IPS-20b (cell line): ENCODE measurements around the gene S100A8.

Source experiments
- H3K27ac ChIP-seq: one replicate; pipeline ENCODE4 v1.5.1; 2013; ENCODE audit warnings: low read length
- H3K27me3 ChIP-seq: 2 replicates; pipeline ENCODE4 v1.6.1; 2013; ENCODE audit warnings: mild to moderate bottlenecking, low read length, inconsistent platforms; ENCODE audit not compliant: insufficient read depth
- H3K36me3 ChIP-seq: 2 replicates; pipeline ENCODE4 v1.6.1; 2013; ENCODE audit warnings: low read depth, mild to moderate bottlenecking, inconsistent platforms, low read length, moderate library complexity; ENCODE audit not compliant: insufficient read depth
- H3K4me1 ChIP-seq: 2 replicates; pipeline ENCODE4 v1.6.1; 2013; ENCODE audit warnings: mild to moderate bottlenecking, control low read depth, inconsistent platforms, low read length, moderate library complexity; ENCODE audit not compliant: insufficient read depth
- H3K4me3 ChIP-seq: 2 replicates; pipeline ENCODE4 v1.5.1; 2013; ENCODE audit warnings: mild to moderate bottlenecking, low read length, inconsistent platforms
- H3K9ac ChIP-seq: 2 replicates; pipeline ENCODE4 v1.6.1; 2013; ENCODE audit warnings: low read depth, mild to moderate bottlenecking, inconsistent platforms, low read length, moderate library complexity
- H3K9me3 ChIP-seq: 2 replicates; pipeline ENCODE4 v1.6.1; 2013; ENCODE audit warnings: mild to moderate bottlenecking, low read depth, low read length, inconsistent platforms; ENCODE audit not compliant: insufficient read depth

The S100A8 gene

DNA sequence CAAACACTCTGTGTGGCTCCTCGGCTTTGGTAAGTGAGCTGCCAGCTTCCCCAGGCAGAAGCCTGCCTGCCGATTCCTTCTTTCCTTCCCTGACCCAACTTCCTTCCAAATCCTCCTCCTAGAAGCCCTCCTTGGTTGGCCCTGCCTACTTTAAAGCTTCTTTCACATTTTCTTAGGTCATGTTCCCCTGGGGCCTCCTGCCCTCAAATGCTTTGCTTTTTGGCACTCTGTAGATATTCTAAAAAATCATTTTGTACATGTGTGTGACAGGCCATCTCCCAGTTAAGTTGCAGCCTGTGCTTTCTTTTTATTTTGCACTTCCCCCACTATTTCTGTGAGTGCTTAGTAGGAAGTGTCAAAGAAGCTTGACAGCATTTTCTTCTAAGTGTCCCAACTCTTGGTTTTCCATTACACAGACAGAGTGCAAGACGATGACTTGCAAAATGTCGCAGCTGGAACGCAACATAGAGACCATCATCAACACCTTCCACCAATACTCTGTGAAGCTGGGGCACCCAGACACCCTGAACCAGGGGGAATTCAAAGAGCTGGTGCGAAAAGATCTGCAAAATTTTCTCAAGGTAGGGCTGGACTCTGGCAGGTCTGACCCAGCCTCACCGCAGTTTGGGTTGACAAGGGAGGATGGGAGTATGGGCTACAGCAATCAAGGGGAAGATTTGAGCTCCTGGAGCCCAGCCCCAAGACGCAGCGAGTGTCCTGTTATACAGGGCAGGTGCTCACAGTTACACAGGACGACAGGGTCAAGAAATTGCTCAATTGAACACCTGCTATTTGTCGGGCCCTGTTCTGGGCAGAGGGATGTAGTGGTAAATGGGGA, 32.8 kb downstream of the S100A8 start, which contains the start of gene S100A9:
TSS of gene S100A9 (plus strand) at position 2 of the 838 bp plus-strand sequence. CDS start at position 432, 430 bp downstream.
- no peaks in the 10 kb centered on the region for H3K27me3 ChIP-seq
- no peaks in the 10 kb centered on the region for H3K4me1 ChIP-seq
- no peaks in the 10 kb centered on the region for H3K9me3 ChIP-seq
- H3K27ac ChIP-seq = no peak within 1 kb of the TSS
- H3K4me3 ChIP-seq = no peak within 1 kb of the TSS
- no peaks in the 10 kb centered on the region for H3K36me3 ChIP-seq
- no peak within 1 kb of the TSS for H3K9ac ChIP-seq

DNA sequence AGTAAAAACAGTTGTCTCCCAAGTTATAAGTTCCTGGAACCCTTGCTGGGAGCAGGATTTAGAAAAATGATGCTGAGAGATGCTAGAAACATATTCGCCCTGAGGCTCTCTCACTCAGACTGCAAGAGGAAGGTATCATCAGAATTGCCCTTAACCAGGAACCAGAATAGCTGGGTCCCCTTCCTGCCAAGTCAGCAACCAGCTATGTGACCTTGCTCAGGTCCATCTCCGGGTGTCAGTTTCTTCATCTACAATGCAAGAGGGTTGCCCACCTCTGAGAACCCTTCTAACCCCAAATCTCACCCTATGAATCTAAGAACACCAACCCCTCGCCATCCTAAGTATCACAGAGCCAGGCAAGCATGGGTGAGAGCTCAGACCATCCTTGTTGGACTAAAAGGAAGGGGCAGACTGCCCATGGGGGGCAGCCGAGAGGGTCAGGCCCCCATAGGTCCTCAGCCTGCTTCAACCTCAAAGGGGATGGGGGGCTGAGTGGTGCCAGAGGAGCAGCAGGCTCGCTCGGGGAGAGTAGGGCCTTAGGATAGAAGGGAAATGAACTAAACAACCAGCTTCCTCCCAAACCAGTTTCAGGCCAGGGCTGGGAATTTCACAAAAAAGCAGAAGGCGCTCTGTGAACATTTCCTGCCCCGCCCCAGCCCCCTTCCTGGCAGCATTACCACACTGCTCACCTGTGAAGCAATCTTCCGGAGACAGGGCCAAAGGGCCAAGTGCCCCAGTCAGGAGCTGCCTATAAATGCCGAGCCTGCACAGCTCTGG, 33.6 kb downstream of the S100A8 start:
- H3K9ac ChIP-seq = no peak overlapping the region
- no peaks in the 10 kb centered on the region for H3K27me3 ChIP-seq
- H3K4me3 ChIP-seq = no peak overlapping the region
- H3K36me3 ChIP-seq = no peaks in the 10 kb centered on the region
- H3K4me1 ChIP-seq = no peaks in the 10 kb centered on the region
- H3K9me3 ChIP-seq = no peaks in the 10 kb centered on the region
- H3K27ac ChIP-seq = no peak overlapping the region

DNA sequence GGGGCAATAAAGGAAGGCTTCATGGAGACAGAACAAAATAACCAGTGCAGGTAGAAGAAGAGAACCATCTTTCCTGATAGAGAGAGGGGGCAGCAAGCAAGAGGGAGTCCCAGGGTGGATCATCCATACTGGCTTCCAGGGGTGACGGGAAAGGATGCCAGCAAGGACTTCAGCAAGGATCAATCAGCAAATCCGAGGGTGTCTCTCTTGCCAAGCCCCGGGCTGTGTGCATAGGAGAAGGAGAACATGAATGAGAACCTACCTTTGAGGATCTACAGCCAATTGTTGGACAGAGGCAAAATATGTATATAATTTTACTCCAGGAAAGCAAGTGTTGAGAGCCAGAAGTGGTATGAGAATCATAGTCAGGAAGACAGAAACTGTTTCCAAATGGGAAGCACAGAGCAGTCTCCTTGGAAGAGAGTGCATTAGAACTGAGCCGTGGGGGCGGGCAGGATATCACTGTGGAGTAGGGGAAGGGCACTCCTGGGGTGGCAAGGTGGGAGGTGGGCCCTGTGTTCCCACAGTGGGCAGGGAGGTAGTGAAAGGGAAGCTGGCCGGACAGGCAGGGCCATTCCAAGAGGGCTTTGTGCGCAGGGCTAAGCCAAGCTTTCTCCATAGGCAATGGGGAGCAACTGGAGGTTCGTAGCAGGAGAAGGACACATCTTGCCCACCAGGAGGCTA, 34.3 kb downstream of the S100A8 start:
- Histone ChIP-seq H3K4me3 (no peak overlapping the region), H3K36me3 (no peaks in the 10 kb centered on the region), H3K4me1 (no peaks in the 10 kb centered on the region), H3K27me3 (no peaks in the 10 kb centered on the region), H3K9ac (no peak overlapping the region), H3K27ac (no peak overlapping the region), H3K9me3 (no peaks in the 10 kb centered on the region)

DNA sequence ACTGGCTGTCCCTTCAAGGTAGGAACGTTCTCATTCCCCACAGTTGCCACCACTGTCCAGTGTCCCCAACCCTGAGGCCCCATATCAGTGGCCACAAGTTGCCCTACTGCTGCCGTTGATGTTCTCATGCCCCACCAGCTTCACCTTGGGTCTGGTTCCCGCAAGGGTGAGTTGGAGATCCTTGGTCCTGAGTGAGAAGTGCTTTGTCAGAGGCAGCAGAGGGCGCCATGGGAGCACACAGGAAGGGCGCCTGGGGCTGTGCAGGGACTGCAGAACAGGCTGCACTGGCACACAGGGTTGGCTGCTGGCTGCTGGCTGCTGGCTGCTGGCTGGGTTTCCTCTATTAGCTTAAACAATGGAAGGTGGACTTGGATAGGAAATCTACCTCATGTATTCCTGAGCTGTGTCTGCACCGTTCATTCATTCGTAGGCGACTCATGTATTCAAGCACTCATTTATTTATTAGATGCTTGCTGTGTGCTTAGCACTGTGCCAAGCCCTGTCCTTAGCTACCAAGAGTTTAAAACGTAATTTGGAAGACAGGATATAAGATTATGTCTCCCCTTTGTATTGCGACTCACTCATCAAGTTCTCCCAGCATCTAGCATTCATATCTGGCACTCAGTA, 35.3 kb downstream of the S100A8 start:
- Histone ChIP-seq H3K36me3 (no peaks in the 10 kb centered on the region), H3K27me3 (0 out of 2 replicates have a peak, but pooled peaks cover 4% of the 10 kb centered on the region), H3K4me3 (no peak overlapping the region), H3K27ac (no peak overlapping the region), H3K9ac (no peak overlapping the region), H3K9me3 (no peaks in the 10 kb centered on the region), H3K4me1 (no peaks in the 10 kb centered on the region)

DNA sequence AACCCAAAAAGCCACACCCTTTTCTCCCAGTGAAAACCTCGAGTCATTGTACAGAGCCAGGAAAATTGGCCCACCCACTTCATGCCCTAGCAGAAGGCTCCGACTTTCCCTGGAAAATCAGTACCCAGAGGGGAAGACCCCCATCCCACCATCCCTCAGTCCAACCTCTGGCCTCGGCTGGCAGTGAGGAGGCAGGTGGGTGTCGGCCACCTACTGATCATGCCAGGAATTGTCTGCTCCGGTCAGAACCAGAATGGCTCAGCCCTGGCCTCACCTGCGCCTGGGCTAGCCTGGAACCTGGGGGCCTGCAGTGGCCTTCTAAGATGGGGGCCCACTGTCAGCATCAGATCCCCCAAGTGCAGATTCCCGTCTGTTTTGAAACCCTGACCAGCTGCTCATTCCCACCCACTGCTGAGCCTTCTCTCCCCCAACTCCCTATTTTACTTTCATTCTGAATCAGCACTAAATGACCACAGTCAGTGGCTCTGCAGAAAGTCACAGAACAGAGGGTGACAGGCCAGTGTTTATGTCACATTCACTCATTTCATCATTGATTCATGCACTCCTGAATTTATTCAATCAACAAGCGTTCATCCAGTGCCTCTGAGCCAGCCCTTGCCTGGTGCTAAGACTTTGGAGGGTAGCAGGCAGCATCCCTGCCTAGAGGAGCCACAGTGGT, 36.2 kb downstream of the S100A8 start:
- Histone ChIP-seq H3K36me3 (no peaks in the 10 kb centered on the region), H3K4me1 (no peaks in the 10 kb centered on the region), H3K9ac (no peak overlapping the region), H3K27ac (no peak overlapping the region), H3K4me3 (no peak overlapping the region), H3K27me3 (0 out of 2 replicates have a peak, but pooled peaks cover 4% of the 10 kb centered on the region), H3K9me3 (no peaks in the 10 kb centered on the region)

DNA sequence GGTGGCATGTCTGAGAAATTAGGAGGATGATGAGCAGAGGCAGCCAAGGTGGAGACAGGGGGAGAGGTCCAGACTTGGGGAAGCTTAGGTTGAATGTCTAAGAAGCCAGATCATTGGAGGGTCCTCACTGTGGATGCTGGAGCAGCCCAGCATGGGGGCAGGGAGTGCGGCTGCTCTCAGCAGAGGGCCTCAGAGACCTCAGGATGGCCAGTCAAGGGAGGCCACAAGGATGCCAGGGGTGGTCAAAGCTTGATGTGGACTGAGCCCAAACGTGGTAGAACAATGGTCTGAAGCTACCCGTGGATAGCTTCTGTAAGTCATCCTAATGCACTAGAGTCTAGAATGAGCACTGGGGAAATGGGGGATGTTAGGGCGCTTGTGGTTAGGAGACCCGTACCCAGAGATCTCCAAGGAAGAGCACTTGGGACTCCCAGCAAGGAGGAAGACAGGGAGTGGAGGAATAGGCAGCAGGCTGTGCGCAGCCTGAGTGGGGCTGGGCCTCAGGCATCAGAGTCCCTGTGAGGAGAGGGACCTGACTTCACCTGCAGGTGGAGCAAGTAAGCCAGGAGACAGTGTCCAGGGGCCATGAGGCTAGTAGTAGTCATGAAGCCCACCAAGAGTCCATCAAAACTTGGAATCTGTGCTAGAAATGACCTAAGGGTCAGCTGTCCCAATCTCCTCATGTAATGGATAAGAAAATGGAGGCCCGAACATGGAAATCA, 37.5 kb downstream of the S100A8 start:
- Histone ChIP-seq H3K27me3 (0 out of 2 replicates have a peak, but pooled peaks cover 4% of the 10 kb centered on the region), H3K27ac (no peak overlapping the region), H3K9me3 (no peaks in the 10 kb centered on the region), H3K36me3 (no peaks in the 10 kb centered on the region), H3K4me1 (no peaks in the 10 kb centered on the region), H3K9ac (no peak overlapping the region), H3K4me3 (no peak overlapping the region)

DNA sequence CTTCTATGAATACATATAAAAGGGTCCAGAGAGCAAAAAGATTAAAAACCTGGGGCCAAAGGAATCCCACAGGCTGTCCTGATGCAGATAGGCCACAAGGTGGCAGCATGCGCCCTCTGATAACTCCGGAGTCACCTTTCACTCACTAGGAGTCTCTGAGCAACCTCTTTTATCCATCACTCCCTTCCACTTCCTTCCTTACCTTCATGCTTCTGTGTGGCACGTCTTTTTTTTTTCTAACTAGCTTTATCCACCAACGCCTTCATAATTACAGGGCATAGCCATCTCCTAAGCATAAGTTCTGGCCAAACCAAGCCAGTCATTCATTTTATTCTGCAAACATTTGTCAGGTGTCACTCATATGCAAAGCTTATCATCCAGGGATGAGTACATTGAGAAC, 38.4 kb downstream of the S100A8 start:
- H3K27ac ChIP-seq = no peak overlapping the region
- no peaks in the 10 kb centered on the region for H3K4me1 ChIP-seq
- H3K9me3 ChIP-seq = no peaks in the 10 kb centered on the region
- no peak overlapping the region for H3K9ac ChIP-seq
- H3K4me3 ChIP-seq = no peak overlapping the region
- H3K36me3 ChIP-seq = no peaks in the 10 kb centered on the region
- H3K27me3 ChIP-seq = 0 out of 2 replicates have a peak, but pooled peaks cover 4% of the 10 kb centered on the region

DNA sequence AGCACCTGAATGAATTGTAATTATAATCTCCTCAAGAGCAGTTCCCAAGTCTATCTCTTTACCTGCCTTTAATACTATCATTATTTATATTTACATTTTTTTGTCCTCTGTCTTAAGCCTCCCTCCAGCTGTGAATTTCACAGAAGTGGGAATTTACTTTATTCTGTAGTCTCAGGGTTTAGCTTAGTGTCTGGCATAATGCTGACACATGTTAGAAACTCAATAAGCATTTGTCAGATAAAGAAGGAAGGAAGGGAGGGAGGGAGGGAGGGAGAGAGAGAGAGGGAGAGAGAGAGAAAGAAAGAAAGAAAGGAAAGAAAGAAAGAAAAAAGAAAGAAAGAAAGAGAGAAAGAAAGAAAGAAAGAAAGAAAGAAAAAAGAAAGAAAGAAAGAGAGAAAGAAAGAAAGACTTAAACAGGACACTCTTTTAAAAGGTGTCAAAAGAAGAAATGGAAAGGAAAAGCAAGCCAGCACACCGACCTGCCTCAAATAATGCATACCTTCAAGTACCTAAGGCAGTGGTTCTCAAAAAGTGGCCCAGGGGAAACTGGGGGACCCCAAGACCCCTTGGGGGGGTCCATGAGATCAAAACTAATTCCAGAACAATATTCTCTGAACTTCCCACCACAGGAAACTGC, 40.4 kb downstream of the S100A8 start:
- H3K36me3 ChIP-seq = no peaks in the 10 kb centered on the region
- 0 out of 2 replicates have a peak, but pooled peaks cover 4% of the 10 kb centered on the region for H3K27me3 ChIP-seq
- no peak overlapping the region for H3K27ac ChIP-seq
- H3K4me1 ChIP-seq = no peaks in the 10 kb centered on the region
- no peak overlapping the region for H3K9ac ChIP-seq
- no peak overlapping the region for H3K4me3 ChIP-seq
- H3K9me3 ChIP-seq = no peaks in the 10 kb centered on the region

DNA sequence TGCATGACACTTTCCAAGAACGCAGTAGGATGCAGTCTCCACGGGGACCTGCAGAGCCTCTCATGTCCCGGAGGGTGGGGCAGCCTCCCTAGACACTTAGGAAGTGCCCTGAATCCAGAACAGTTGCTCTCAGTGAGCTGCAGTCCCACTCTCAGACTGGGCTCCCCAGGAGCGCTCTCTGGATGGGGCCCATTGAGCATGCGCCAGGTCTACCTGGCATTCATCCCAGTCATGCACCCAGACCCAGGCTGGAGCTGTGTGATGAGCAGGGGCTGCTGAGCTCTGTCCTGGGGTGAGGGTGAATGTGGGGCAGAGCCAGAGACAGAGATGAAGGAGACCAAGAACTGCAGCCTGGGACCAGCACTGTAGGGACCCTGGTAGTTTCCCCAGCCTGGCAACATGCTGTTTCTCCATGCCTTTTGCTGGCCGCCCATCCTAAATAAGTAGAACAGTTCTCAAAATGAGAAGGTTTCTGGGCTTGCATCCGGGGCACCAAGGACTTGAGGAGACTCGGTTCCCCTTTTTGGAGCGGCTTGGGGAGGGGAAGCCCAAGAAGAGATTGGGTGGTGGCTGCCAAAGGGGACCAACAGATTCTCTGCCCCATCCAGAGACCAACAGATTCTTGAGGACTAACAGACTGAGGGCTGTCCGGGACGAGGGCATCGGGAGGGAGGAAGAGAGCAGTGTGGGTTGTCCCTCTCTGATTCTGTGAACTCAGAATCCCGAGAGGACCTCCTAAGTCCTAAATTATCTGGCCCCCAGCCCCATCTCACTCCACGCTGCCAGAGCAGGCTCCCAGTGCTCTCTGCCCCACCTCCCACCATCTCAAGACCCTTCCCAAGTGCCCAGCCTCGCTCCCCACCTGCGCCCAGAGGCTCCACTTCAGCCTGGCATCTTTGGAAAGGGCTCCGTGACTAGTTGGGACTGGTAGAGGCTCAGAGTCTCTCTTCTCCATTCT, 41.2 kb downstream of the S100A8 start:
- Histone ChIP-seq H3K27me3 (0 out of 2 replicates have a peak, but pooled peaks cover 4% of the 10 kb centered on the region), H3K4me1 (no peaks in the 10 kb centered on the region), H3K9ac (no peak overlapping the region), H3K4me3 (no peak overlapping the region), H3K27ac (no peak overlapping the region), H3K36me3 (no peaks in the 10 kb centered on the region), H3K9me3 (no peaks in the 10 kb centered on the region)
